Measurements from ENCODE around the gene SHROOM2. TPM values are rescaled to one million over a fixed set of nuclear protein-coding genes. Genes with fewer than 3 reads are reported as not detected.

The SHROOM2 gene
- total and polyA plus RNA-seq, 10 donors = 0.21 to 3.7 (median 1.6) TPM

GRCh38 chrX:9878146-9878820 is 92.1 kb downstream of the SHROOM2 start:
- no peaks in the 10 kb centered on the region for H3K4me1 ChIP-seq
- 73 to 79% (median 74%) methylated on average over 8 to 12 of the region's 12 CpGs for WGBS, 5 donors
- intact Hi-C loops (cut with DNase I; ENCODE audit: low total_unique reads) = no loop called here

GRCh38 chrX:9880237-9880636 is 94.0 kb downstream of the SHROOM2 start:
- no peak overlapping the region for H3K4me3 ChIP-seq
- no peaks in the 10 kb centered on the region for H3K9me3 ChIP-seq
- 75 to 98% (median 93%) methylated on average over 6 to 13 of the region's 13 CpGs for WGBS, 5 donors
- DNase-seq = no peak
- peaks cover 0 to 4% (median 0%) of the 10 kb centered on the region in 6 donors for H3K4me1 ChIP-seq
- intact Hi-C loops (cut with DNase I; ENCODE audit: low total_unique reads) = loop anchor here (10.0 kb wide), 2 partner anchors 105 to 235 kb away; no protein-coding TSS in a partner anchor
- peaks cover 0 to 26% (median 0%) of the 10 kb centered on the region in 7 donors for H3K27me3 ChIP-seq (replicated peaks in 1 of 7)
- TF ChIP-seq POLR2AphosphoS5 (IDR thresholded peaks at IDR 0.05) (no peak), CTCF (IDR thresholded peaks at IDR 0.05 in 8 of 11, conservative IDR thresholded peaks at IDR 0.05 in 3 of 11) (no peak), POLR2A (IDR thresholded peaks at IDR 0.05) (no peak)
- H3K36me3 ChIP-seq = no peaks in the 10 kb centered on the region
- H3K27ac ChIP-seq = no peak overlapping the region

More at GRCh38 chrX:9878146-9878820, 92.1 kb downstream of the SHROOM2 start:
- DNase-seq = no peak
- no peaks in the 10 kb centered on the region for H3K36me3 ChIP-seq
- no peak overlapping the region for H3K27ac ChIP-seq
- peaks cover 0 to 19% (median 0%) of the 10 kb centered on the region in 7 donors for H3K27me3 ChIP-seq (replicated peaks in 1 of 7)
- H3K9me3 ChIP-seq = no peaks in the 10 kb centered on the region
- no peak overlapping the region for H3K4me3 ChIP-seq
- no peak for TF ChIP-seq CTCF (IDR thresholded peaks at IDR 0.05 in 8 of 11, conservative IDR thresholded peaks at IDR 0.05 in 3 of 11)
- no peak for TF ChIP-seq POLR2AphosphoS5 (IDR thresholded peaks at IDR 0.05)
- no peak for TF ChIP-seq POLR2A (IDR thresholded peaks at IDR 0.05)

- Histone ChIP-seq H3K27ac (no peak overlapping the region), H3K9me3 (no peaks in the 10 kb centered on the region), H3K36me3 (no peaks in the 10 kb centered on the region), H3K4me1 (peaks cover 0 to 7% (median 0%) of the 10 kb centered on the region in 6 donors), H3K27me3 (replicated peaks in 1 of 7) (peaks cover 0 to 26% (median 0%) of the 10 kb centered on the region in 7 donors), H3K4me3 (no peak overlapping the region)
- DNase-seq = no peak
- TF ChIP-seq CTCF (IDR thresholded peaks at IDR 0.05 in 8 of 11, conservative IDR thresholded peaks at IDR 0.05 in 3 of 11) (no peak), POLR2A (IDR thresholded peaks at IDR 0.05) (no peak), POLR2AphosphoS5 (IDR thresholded peaks at IDR 0.05) (no peak)
- WGBS, 5 donors = 83 to 93% (median 84%) methylated on average over 7 of the region's 7 CpGs
- intact Hi-C loops (cut with DNase I; ENCODE audit: low total_unique reads) = loop anchor here (10.0 kb wide), 2 partner anchors 104 to 234 kb away; no protein-coding TSS in a partner anchor
Observed at GRCh38 chrX:9880870-9881269, 94.6 kb downstream of the SHROOM2 start.

- H3K9me3 ChIP-seq = no peaks in the 10 kb centered on the region
- H3K36me3 ChIP-seq = no peaks in the 10 kb centered on the region
- TF ChIP-seq POLR2A (IDR thresholded peaks at IDR 0.05) (no peak), POLR2AphosphoS5 (IDR thresholded peaks at IDR 0.05) (no peak), CTCF (IDR thresholded peaks at IDR 0.05 in 8 of 11, conservative IDR thresholded peaks at IDR 0.05 in 3 of 11) (no peak)
- DNase-seq = no peak
- WGBS, 5 donors = 49 to 65% (median 54%) methylated on average over 14 to 15 of the region's 15 CpGs
- peaks cover 0 to 20% (median 0%) of the 10 kb centered on the region in 7 donors for H3K27me3 ChIP-seq (replicated peaks in 1 of 7)
- H3K27ac ChIP-seq = no peak overlapping the region
- H3K4me1 ChIP-seq = peaks cover 0 to 7% (median 0%) of the 10 kb centered on the region in 6 donors
- intact Hi-C loops (cut with DNase I; ENCODE audit: low total_unique reads) = loop anchor here (10.0 kb wide), 2 partner anchors 102 to 232 kb away; no protein-coding TSS in a partner anchor
- H3K4me3 ChIP-seq = no peak overlapping the region
Observed at GRCh38 chrX:9882669-9883446, 96.6 kb downstream of the SHROOM2 start.
